Skeletal muscle tissue (tissue), 4 donors: ENCODE measurements around the gene GRWD1. TPM values are rescaled to one million over a fixed set of nuclear protein-coding genes. Genes with fewer than 3 reads are reported as not detected.

ENCODE experiments used
- H3K27ac ChIP-seq: one replicate; pipeline ENCODE4 v1.7.0; 2013; ENCODE audit warnings: mild to moderate bottlenecking, low read depth, low read length, inconsistent platforms
- H3K27me3 ChIP-seq, 3 donors: one replicate each; pipeline ENCODE4 v1.7.0; 2013; ENCODE audit warnings: low read length in 3 of 3; ENCODE audit not compliant: control insufficient read depth in 3 of 3, insufficient read depth in 3 of 3
- H3K36me3 ChIP-seq, 3 donors: one replicate each; pipeline ENCODE4 v1.7.0; 2013; ENCODE audit warnings: low read length in 3 of 3; ENCODE audit not compliant: control insufficient read depth in 3 of 3, insufficient read depth in 3 of 3
- H3K4me1 ChIP-seq, 3 donors: one replicate each; pipeline ENCODE4 v1.7.0; 2013; ENCODE audit warnings: low read length in 3 of 3, mild to moderate bottlenecking in 3 of 3; ENCODE audit not compliant: control insufficient read depth in 3 of 3, insufficient read depth in 3 of 3
- H3K4me3 ChIP-seq, 3 donors: one replicate each; pipeline ENCODE4 v1.7.0; 2013; ENCODE audit warnings: low read length in 3 of 3
- H3K9ac ChIP-seq, 3 donors: one replicate each; pipeline ENCODE4 v1.7.0; 2013; ENCODE audit warnings: low read length in 3 of 3, mild to moderate bottlenecking in 3 of 3, moderate library complexity in 2 of 3, low read depth in 1 of 3
- H3K9me3 ChIP-seq, 3 donors: one replicate each; pipeline ENCODE4 v1.7.0; 2013; ENCODE audit warnings: low read length in 3 of 3; ENCODE audit not compliant: control insufficient read depth in 3 of 3
- total RNA-seq: library from RNA; depleted of rRNA; stranded (reverse); fragments of >200 nt; gene quantifications from one replicate; pipeline ENCODE4 v1.2.3, GENCODE V29; 2014
- donor health status: Osteomylitis.

Gene GRWD1
- 8.4 TPM for total RNA-seq

DNA sequence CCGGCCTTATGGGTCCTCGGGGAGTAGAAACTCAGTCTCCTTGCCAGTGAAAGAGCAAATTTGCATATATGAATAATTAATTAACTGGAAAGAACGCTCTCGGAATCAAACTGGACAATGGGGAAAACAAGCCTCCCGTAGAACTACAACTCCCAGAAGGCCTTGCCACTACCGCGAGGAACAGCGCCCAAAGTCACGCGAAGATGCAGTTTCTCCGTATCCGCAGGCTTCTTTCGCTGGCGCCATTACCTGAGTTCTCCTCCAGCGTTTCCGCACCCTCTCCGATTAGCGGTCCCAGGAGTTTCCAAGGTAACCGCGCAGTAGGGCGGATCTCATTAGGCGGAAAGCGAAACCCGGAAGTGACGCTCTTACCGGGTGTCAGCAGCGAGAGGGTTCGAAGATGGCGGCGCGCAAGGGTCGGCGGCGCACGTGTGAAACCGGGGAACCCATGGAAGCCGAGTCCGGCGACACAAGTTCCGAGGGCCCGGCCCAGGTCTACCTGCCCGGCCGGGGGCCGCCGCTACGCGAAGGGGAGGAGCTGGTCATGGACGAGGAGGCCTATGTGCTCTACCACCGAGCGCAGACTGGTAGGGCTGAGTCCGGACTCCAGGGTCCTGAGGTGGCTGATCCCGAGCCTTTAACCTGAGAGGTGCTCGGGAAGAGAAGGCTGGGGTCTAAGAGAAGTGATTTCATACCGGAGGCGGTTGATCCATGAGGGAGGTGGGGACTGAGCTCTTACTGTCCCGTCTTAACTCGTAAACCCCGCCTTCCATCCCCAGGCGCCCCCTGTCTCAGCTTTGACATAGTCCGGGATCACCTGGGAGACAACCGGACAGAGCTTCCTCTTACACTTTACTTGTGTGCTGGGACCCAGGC, at the start of gene GRWD1:
Gene GRWD1, plus strand, starts transcription at position 378 of the 876 bp plus-strand sequence. Its CDS starts 23 bp downstream, at position 401.
- Histone ChIP-seq H3K4me3 (peak within 1 kb of the TSS; percentile 96 to 99 (median 97)), H3K4me1 (peaks cover 20 to 38% (median 20%) of the 10 kb centered on the region in 3 donors), H3K36me3 (peaks cover 25 to 29% (median 28%) of the 10 kb centered on the region in 3 donors), H3K27me3 (peaks cover 20 to 28% (median 22%) of the 10 kb centered on the region in 3 donors), H3K9ac (peak within 1 kb of the TSS; percentile 84 to 93 (median 93)), H3K27ac (peak within 1 kb of the TSS; percentile 90), H3K9me3 (no peaks in the 10 kb centered on the region)

GRCh38 chr19:48396016-48396823, 49.6 kb upstream of the GRWD1 start:
- no peaks in the 10 kb centered on the region for H3K9me3 ChIP-seq
- no peak overlapping the region for H3K27ac ChIP-seq
- H3K27me3 ChIP-seq: peaks cover 49 to 62% (median 54%) of the 10 kb centered on the region in 3 donors
- H3K4me1 ChIP-seq: peaks cover 12 to 20% (median 17%) of the 10 kb centered on the region in 3 donors
- no peak overlapping the region for H3K9ac ChIP-seq
- H3K36me3 ChIP-seq: no peaks in the 10 kb centered on the region
- no peak overlapping the region for H3K4me3 ChIP-seq

DNA sequence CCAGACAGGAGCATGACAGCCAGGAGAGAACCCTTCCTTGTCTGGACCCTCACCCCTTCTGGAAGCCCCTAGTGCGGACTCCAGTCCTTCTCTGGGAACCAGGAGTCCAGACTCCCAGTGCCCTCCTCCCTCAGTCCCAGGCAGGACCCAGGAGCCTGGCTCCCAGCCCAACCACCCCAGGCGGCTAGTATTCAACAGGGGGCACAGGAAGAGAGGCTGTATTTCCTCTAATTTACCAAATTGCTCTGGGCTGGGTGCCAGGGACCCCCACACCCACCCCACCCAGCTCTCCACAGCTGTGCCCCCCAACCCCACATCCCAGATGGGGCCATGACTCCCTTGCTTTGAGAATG, 49.0 kb upstream of the GRWD1 start:
- Histone ChIP-seq H3K4me1 (peaks cover 12 to 18% (median 17%) of the 10 kb centered on the region in 3 donors), H3K27me3 (peaks cover 49 to 62% (median 54%) of the 10 kb centered on the region in 3 donors), H3K36me3 (no peaks in the 10 kb centered on the region), H3K9me3 (no peaks in the 10 kb centered on the region), H3K9ac (no peak overlapping the region), H3K4me3 (no peak overlapping the region), H3K27ac (no peak overlapping the region)

- no peaks in the 10 kb centered on the region for H3K36me3 ChIP-seq
- no peak overlapping the region for H3K27ac ChIP-seq
Measured at GRCh38 chr19:48397263-48398101, 48.3 kb upstream of the GRWD1 start.

DNA sequence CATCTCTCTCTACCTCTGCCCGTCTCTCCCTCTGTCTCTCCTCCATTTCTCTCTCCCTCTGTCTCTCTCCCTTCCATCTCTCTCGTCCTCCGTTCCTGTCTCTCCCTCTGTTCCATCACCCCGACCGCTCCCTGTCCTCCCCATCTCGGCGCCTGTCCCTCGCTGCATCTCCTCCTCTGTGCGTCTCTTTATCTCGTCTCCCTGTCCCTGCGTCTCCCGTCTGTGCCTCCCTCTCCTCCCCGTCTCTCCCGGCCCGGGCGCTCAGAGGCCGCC, 47.7 kb upstream of the GRWD1 start:
- H3K27ac ChIP-seq: no peak overlapping the region
- peaks cover 12 to 18% (median 17%) of the 10 kb centered on the region in 3 donors for H3K4me1 ChIP-seq
- peaks cover 49 to 55% (median 49%) of the 10 kb centered on the region in 3 donors for H3K27me3 ChIP-seq
- H3K9me3 ChIP-seq: no peaks in the 10 kb centered on the region
- peak overlapping the region in 2 of 3 donors; percentile 38 to 56 for H3K4me3 ChIP-seq
- H3K9ac ChIP-seq: peak overlapping the region in 2 of 3 donors; percentile 22 to 60
- no peaks in the 10 kb centered on the region for H3K36me3 ChIP-seq

More at GRCh38 chr19:48397263-48398101, 48.3 kb upstream of the GRWD1 start:
- Histone ChIP-seq H3K4me1 (peaks cover 12 to 18% (median 17%) of the 10 kb centered on the region in 3 donors), H3K27me3 (peaks cover 49 to 61% (median 54%) of the 10 kb centered on the region in 3 donors), H3K4me3 (peak overlapping the region in 2 of 3 donors; percentile 38 to 56), H3K9ac (peak overlapping the region in 2 of 3 donors; percentile 22 to 60), H3K9me3 (no peaks in the 10 kb centered on the region)

DNA sequence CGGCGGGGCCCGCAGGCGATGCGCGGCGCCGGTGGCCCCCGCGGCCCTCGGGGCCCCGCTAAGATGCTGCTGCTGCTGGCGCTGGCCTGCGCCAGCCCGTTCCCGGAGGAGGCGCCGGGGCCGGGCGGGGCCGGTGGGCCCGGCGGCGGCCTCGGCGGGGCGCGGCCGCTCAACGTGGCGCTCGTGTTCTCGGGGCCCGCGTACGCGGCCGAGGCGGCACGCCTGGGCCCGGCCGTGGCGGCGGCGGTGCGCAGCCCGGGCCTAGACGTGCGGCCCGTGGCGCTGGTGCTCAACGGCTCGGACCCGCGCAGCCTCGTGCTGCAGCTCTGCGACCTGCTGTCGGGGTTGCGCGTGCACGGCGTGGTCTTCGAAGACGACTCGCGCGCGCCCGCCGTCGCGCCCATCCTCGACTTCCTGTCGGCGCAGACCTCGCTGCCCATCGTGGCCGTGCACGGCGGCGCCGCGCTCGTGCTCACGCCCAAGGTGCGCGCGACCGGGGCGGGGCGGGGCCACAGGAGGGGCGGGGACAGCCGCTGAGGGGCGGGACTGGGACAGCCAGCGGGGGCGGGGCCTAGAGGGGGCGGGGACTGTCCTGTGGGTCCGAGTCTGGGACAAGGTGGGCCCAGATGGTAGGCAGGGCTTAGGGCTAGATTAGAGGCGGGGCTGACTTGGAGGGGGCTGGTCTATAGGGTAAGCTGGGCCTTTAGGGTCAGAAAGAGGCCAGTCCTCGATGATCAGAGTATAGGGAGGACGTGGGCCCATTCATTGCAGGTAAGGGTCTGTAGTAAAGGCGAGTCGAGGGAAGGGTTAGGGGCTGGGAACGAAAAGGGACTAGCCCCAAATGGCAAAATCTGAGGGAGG, 47.2 kb upstream of the GRWD1 start:
- Histone ChIP-seq H3K36me3 (no peaks in the 10 kb centered on the region), H3K27me3 (peaks cover 44 to 50% (median 44%) of the 10 kb centered on the region in 3 donors), H3K27ac (no peak overlapping the region), H3K4me1 (peaks cover 12 to 16% (median 15%) of the 10 kb centered on the region in 3 donors), H3K4me3 (peak overlapping the region in 1 of 3 donors; percentile 56), H3K9ac (peak overlapping the region in 1 of 3 donors; percentile 60), H3K9me3 (no peaks in the 10 kb centered on the region)

GRCh38 chr19:48400018-48400742, 45.6 kb upstream of the GRWD1 start:
- Histone ChIP-seq H3K27ac (no peak overlapping the region), H3K27me3 (peaks cover 30 to 35% (median 30%) of the 10 kb centered on the region in 3 donors), H3K4me3 (peak overlapping the region; percentile 50 to 62 (median 56)), H3K36me3 (no peaks in the 10 kb centered on the region), H3K4me1 (peaks cover 7% of the 10 kb centered on the region in 3 donors), H3K9me3 (no peaks in the 10 kb centered on the region), H3K9ac (peak overlapping the region in 2 of 3 donors; percentile 40 to 50)

DNA sequence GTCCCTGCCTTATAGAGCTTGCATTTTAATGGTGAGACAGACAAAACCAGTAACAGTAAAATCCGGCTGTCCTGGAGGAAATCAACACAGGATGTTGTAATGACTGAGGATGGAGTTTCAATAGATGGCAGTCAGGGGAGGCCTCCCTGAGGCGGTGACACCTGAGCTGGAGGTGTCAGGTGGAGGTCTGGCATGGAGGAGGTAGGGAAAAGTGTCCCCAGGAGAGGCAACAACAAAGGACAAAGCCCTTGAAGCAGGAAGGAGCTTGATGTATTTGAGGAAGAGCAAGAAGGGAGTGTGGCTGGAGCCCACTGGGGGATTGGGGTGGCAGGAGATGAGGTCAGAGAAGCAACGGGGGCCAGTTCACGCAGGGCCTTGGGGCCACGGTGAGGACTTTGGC, 44.5 kb upstream of the GRWD1 start:
- Histone ChIP-seq H3K9ac (no peak overlapping the region), H3K27ac (no peak overlapping the region), H3K9me3 (no peaks in the 10 kb centered on the region), H3K36me3 (no peaks in the 10 kb centered on the region), H3K4me1 (peaks cover 7% of the 10 kb centered on the region in 3 donors), H3K27me3 (peaks cover 21 to 30% (median 22%) of the 10 kb centered on the region in 3 donors), H3K4me3 (no peak overlapping the region)
